GM18873 (cell line): ENCODE results near the gene FOXG1.

Experiments used
- ATAC-seq: cut with Tn5 transposase; IDR thresholded peaks from one replicate; pipeline ENCODE4 v1.9.1; 2021; ENCODE audit warnings: mild to moderate bottlenecking, moderate library complexity, moderate number of reproducible peaks; ENCODE audit not compliant: unreplicated experiment, low FRiP score

Gene FOXG1

DNA sequence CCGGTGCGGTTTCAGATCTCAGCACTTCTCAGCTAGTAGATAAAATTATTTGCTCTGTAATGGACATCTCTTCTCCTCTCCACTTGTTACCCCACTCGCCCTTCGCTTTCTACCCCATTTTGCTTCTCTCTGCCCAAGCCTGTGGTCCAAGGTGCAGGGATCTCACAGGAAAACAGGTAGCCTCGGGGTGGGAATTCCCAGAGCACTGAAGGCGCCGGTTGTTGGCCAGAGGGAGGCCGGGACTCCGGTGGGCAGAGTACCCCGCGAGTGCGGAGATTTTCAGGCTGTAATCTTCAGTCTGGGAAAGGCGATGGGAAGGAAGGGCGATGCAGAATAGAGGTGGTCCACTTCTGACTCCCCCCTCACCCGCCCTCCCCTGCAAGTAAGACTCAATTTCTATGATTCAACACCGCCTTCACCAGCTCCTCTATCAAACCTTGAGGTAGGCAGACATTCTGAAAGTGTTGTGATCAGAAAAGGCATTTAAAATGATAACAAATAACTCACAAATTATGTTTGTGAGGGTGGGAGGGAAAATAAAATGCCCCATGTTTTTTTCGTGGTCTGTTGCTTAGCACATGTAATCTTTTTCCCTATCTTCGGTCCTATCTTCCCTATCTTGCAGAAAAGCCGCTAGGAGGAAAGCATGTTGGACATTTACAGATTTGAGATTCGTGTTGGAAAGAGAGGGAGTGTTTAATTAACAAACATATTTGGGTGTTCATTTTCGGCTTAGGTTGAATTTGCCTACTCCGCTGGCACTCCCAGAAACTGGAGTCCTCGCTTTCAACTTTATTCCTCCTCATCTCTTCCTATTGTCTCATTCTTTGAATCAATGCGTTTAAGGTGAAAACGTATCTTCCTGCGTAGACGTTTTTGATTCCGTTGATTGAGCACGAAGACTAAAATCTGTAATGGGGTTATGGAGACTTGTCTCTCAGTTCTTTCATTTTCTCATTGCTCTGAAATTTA is 8.5 kb downstream of the FOXG1 start:
- no peak for ATAC-seq

DNA sequence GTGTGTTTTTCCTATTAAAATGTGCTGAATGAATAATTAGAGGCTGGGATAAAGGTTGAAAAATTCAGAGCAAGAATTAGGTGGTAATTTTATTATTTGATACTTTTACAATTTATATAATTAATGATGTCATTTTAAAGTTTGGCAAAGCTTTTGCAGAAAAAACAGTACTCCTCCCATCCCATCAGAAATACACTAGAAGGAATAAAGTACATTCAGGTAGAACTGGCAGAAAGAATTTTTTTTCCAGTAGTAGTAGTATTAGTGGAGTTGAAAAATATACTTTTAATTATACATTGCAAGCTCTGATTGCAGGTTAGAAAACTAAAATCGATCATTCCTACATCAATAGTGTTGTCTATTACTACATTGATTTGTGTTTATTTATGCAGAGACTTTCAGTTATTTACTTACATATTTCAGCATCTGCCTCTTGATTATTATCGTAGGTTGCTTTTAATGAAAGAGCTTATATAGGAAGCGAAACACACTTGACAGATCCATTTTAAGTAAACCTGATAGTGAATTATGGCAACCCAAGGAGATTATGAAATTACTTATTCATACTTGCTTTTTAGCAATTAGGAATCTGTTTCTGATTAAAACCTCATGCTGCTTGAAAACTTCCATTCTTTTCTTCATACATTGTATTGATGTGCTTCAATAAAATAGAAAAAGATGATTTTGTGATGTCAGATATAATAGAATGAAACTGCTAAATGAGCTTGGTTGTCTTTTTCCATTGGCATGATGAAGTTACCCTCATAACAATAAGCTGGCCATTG is 10.1 kb downstream of the FOXG1 start:
- no peak for ATAC-seq

DNA sequence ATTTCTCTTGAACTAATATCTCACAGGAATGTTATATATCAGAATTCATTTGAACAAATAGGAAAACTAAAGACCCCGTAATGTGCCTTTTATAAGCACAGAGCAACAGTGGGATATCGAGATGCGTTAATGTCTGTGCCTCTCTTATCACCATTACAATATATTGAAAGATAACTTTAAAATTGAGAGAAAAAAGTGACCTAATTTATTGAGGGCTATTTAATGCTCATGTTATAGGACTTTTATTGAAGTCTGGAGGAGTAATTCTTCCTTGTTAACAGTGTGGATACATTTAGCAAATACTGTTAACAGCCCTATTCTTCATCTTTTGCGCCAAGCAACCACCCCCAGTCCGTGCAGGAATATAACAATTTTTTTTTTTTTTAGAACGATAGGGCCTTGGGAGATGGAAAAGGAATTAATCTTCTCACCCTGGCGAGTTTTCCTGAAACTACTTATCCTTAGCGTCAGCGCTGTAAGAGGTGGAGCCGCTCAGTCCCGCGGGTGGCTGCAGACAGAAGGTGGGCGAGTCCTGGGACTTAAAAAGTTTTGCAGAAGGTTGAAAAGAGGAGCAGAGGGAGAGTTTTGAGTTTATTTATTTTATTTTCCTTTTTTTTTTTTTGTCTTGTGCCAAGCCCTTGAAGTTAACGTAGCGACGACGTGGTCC is 11.0 kb downstream of the FOXG1 start:
- no peak for ATAC-seq

DNA sequence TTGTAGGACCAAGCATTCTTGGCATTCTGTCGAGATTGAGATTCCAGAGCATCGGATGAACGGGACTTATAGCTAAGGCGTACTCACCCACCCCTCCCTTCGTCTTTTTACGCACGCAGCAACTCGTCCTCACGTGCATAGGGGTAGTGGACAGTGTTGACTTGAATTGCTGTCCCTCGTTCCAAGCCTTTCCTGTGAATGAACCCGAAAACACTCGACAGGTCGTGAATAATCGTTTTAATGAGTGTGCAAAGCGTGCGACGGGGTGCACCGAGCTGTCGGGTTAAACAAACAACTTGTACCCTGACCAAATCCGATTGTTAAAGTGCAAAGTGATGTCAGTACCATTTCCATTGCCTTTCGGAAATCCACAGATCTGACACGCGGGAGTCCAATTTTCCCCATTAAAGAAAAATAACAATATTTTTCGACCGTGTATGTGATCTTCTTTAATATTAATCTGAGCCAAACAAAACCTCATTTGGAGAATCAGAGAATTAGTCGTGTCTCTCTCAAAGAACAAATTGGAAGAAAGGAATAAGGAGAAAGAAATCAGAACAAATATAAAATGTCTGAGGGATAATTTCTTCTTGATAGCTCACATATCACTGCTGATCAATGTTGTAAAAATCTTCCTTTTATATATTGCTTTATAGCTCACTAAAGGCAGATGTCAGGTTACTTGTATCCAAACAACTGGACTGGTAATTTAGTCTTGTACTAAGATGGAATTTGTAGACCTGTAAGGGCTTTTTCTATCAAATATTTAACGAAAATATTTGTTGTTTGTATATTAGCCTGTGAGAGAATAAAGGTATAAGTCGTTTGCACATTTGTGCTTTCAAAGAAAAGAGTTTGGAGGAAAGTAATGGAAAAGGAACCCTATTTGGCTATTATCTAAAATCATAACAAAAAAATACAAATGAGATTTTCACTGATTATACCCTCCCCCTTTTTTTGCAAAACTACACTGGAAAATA is 11.8 kb downstream of the FOXG1 start:
- ATAC-seq, result no peak

DNA sequence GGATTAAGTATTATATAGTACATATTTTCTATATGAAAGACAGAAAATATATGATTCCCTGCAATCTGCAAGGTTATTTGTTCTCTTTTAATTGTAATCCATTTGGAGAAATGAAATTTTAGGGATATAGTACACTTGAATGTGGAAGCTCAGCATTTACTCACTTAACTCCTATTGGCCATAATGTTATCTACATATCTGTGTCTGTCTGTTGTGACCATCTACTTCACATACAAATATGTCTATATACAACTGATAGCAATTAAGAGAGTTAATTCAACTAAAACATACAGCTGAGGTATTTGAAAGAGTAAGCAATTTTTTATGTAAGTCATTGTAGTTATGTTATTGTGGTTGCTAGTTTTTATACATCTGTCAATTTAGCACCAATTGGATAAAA is 12.9 kb downstream of the FOXG1 start:
- ATAC-seq, result no peak

DNA sequence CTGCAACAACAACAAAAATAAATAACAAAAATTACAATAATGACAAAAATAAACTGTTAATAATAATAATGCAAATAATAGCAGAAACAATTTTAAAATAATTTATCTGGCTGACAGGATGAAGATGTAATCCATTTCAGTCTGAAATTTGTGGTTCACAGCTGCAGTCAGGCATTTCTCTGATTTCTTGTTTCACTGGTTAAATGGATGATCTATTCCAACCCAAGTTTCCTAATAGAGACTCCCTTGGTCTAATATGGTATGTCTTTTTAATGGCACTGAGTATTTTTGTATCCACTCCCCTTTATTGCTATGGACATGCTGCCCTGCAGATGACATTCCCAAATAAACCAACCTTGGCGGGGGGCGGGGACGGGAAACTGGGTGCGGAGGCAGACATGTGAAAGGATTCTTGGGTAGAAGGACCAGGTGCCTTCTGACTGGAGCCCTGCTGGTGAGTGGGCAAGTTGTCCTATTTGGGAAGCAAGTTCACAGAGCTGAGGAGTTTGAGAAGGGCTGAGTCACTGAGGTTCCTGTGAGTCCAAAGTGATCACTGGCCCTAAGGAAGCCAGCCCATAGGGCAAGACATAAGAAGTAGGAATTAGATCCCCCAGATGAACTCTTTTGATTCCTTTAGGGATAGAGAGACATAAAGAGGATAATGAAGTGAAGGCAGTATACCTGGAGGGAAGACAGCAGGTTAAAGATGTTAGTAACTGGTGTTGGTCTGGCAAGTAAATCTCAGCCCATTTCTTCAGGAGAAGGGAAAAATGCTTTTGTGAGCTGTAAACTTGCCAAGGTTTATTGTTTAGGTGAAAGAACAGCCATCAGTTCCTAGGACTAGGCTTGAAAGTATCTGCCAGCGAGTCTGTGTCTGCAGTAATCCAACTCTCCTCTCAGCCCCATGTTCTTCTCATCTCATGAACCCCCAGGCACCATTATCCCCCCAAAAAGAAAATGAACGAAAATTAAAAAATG is 14.5 kb downstream of the FOXG1 start:
- no peak for ATAC-seq

DNA sequence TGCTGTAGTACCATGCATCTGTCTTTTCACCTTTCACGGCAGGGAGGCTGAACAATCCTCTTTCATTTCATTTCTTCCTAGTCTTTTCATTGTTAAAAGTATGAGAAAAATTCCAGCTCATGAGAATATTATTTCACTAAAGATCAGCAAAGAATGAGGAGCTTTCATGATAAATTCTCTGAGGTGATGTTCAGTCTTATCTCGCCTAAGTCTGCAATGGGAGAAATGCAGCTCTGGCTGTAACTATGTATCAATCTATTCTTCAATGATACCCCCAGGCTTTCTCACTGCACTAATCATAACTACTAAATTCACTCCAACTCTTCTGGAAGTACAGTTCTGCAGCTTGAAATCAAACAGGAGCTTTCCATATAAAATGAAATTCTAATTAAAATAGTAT is 15.7 kb downstream of the FOXG1 start:
- ATAC-seq, result no peak

DNA sequence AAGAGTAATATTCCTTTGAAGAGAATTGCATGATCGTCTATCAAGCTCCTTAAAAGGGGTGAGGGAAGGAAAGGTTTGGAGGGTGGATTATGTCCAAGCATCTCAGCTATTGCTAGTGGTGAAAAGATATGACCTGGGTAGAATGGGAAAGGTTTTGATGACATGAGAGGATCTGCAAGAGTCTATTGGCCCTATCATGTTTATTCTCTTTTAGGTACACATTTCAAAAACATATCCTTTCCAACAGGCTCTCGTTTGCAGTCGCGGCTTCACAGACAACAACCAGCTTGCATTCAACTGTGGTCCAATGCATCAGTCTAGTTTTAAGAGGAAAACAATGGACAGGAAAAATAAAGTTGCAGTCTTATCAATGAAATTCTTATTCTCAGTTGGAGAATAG is 17.1 kb downstream of the FOXG1 start:
- no peak for ATAC-seq

DNA sequence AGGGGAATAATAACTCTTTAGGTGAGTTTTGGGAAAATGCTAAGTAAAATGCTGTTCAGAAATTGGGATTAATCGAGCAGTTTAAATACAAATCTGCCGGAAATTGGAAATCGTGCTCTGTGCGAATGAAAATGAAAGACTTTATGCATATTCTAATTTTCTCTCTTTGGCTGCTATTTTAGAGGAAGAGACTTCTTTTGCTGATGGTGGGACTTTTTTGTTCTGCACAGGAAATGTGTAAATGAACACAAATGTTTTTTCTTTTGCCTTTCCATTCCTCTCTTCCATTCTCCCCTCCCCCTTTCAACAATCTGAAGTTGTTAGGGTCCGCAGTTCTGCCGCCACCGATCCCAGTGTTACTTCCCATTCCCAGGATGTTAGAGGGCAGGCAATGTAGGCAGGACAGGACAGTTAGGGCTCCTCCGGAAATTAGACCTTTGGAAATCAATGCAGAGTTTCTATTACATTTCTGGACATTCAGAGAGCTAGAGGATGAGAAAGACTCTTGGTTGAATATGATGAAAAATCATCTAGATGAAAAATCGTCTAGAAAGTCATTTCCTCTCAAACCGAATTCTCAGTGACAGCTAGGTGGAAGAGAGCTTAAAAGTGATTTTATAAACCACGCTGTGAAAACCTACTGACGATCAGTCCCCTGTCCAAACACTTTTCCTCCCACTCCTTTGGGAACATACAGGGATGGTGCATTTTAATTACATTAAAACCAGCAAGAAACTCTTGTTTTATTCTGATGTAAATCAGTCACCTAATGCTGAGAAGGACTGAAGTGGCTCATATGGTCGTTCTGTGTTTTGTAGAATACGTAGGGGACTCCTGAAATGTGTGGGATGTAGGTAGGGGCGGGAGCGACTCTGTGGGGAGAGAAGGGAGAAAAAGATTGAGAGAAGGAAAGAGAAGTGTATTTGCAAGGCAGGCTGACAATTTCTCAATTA is 17.8 kb downstream of the FOXG1 start:
- ATAC-seq, result no peak

DNA sequence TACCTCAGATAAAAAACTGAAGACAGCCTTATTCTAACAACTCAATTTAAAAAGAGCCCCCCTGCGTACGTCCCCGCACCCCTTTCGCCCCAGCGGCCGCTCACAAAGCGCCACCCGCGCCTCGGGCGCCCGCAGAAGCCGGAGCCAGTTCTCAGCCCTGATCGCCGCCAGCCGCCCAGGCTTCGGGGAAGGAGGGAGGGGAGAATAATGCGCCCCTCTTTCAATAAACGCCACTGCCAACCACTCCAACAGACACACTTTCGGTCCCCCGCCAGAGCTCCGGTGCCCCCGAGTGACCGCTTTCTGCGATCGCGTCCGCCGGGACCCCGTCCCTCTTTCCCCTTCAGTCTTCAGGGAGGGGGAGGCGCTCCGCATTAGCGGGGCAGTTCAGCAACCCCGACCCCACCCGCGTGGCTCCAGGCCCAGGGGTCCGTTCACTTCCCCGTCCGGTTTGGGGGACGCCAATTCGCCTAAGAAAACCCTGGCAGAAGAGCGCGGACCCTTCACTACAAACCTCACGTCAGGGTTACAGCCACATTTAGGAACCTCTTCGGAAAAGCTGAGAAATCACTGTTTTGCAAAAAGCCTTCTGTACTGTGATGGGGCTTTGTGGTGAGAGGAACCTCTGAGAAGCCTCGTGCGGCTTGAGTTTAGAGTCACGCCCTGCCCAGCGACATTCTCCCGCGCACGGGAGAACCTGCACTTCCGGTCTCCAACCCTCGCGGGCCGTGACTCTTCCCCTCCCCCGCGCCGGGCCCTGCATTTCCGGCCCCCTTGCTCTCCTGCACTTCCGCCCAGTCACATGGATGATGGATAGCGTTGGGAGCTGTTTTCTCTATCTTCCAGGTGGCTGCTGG is 18.7 kb downstream of the FOXG1 start:
- no peak for ATAC-seq

DNA sequence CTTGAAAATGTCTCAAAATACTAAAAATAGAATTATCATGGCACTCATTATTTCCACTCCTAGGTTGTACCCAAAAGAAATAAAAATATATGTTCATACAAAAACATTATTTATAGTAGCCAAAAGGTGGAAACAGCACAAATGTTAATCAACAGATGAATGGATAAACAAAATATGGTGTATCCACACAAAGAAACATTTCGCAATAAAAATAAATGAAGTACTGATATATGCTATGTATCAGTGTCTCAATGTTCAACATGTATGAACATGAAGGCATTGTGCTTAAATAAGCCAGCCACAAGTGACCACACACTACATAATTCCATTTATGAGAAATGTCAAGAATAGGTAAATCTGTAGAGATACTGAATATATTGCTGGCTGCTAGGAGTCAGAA is 40.9 kb downstream of the FOXG1 start:
- no peak for ATAC-seq

DNA sequence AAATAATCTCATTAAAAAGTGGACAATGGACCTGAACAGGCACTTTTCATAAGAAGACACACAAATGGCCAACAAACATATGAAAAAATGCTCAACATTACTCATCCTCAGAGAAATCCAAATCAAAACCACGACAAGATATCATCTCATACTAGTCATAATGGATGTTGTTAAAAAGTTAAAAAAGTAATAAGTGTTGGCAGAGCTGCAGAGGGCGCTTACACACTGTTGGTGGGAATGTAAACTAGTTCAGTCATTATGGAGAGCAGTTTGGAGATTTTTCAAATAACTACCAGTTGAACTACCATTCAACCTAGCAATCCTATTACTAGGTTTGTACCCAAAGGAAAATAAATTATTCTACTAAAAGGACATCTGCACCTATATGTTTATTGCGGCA is 47.2 kb downstream of the FOXG1 start:
- no peak for ATAC-seq
